GM19438 (cell line): ENCODE results near the gene ATP6V0A1.
A peak's percentile ranks its signal among the peaks of the same experiment; 100 is the strongest.
"Not testable (repeated sequence)": the region's sequence is repeated elsewhere in the genome, so short reads cannot be mapped to it uniquely, and the experiment has no call there.

Source experiments
- ATAC-seq: cut with Tn5 transposase; IDR thresholded peaks from one replicate; pipeline ENCODE4 v1.9.1; 2021; ENCODE audit warnings: low read depth; ENCODE audit not compliant: unreplicated experiment

The ATP6V0A1 gene

GRCh38 chr17:42554250-42555121 lies 95.8 kb downstream of the ATP6V0A1 start:
- ATAC-seq, result peak; percentile 83

- ATAC-seq, result no peak
Observed at GRCh38 chr17:42555122-42555622, 96.5 kb downstream of the ATP6V0A1 start.

GRCh38 chr17:42555961-42556617 lies 97.4 kb downstream of the ATP6V0A1 start:
- ATAC-seq, result not testable (repeated sequence)

GRCh38 chr17:42559075-42559474 lies 100.4 kb downstream of the ATP6V0A1 start:
- no peak for ATAC-seq

GRCh38 chr17:42560246-42560645 lies 101.6 kb downstream of the ATP6V0A1 start:
- ATAC-seq, result no peak

- ATAC-seq, result no peak
Observed at GRCh38 chr17:42561897-42562387, 103.3 kb downstream of the ATP6V0A1 start, which contains the start of gene COASY. COASY (plus strand) TSS chr17:42562148; CDS start chr17:42562623, 475 bp downstream.

GRCh38 chr17:42562388-42563142 lies 103.9 kb downstream of the ATP6V0A1 start:
- ATAC-seq, result no peak

GRCh38 chr17:42563143-42563509 lies 104.4 kb downstream of the ATP6V0A1 start:
- no peak for ATAC-seq

- ATAC-seq, result no peak
Observed at GRCh38 chr17:42563543-42563942, 104.9 kb downstream of the ATP6V0A1 start.

- no peak for ATAC-seq
Observed at GRCh38 chr17:42563950-42564349, 105.3 kb downstream of the ATP6V0A1 start.

- ATAC-seq, result no peak
Observed at GRCh38 chr17:42564815-42565522, 106.3 kb downstream of the ATP6V0A1 start.

GRCh38 chr17:42565523-42566214 lies 107.0 kb downstream of the ATP6V0A1 start:
- no peak for ATAC-seq

GRCh38 chr17:42566215-42566882 lies 107.7 kb downstream of the ATP6V0A1 start:
- no peak for ATAC-seq

GRCh38 chr17:42566883-42567573 lies 108.3 kb downstream of the ATP6V0A1 start, which contains the start of gene MLX:
MLX (plus strand) TSS chr17:42567100; CDS start chr17:42567125, 25 bp downstream.
- no peak for ATAC-seq

GRCh38 chr17:42568341-42569111 lies 109.8 kb downstream of the ATP6V0A1 start:
- no peak for ATAC-seq

- no peak for ATAC-seq
Observed at GRCh38 chr17:42571435-42572225, 113.0 kb downstream of the ATP6V0A1 start.
